Measurements from ENCODE around the gene BRSK2. TPM values are rescaled to one million over a fixed set of nuclear protein-coding genes. Genes with fewer than 3 reads are reported as not detected.
A peak's percentile ranks its signal among the peaks of the same experiment; 100 is the strongest.

The BRSK2 gene
- total RNA-seq, 5 donors from 2014 or later (not counting 1 experiment from before 2014, with no cell fraction given), result 0.54 to 1.5 (median 0.95) TPM

- no peak overlapping the region for H3K27ac ChIP-seq (ENCODE audit: low read length)
- Mint-ChIP-seq H3K9me3 (no peaks in the 10 kb centered on the region), H3K27ac (no peak overlapping the region), H3K36me3 (no peaks in the 10 kb centered on the region), H3K4me1 (no peaks in the 10 kb centered on the region), H3K27me3 (no peaks in the 10 kb centered on the region), H3K4me3 (no peak overlapping the region)
- WGBS (ENCODE audit: insufficient coverage), result 86% methylated on average over 25 of the region's 27 CpGs
- peaks cover 0 to 8% of the 10 kb centered on the region in 2 experiments for H3K27me3 ChIP-seq (replicated peaks in 1 of 2; ENCODE audit: control insufficient read depth in 2 of 2, extremely low read depth in 1 of 2, insufficient read depth in 2 of 2, low read length in 1 of 2)
- no peak for ATAC-seq (replicated peaks in 1 of 4)
- ChIA-PET CTCF (no interaction called here), POLR2A (no interaction called here)
- H3K9me3 ChIP-seq, result no peaks in the 10 kb centered on the region
- peaks cover 0 to 7% of the 10 kb centered on the region in 2 experiments for H3K4me1 ChIP-seq (ENCODE audit: control insufficient read depth in 1 of 2, extremely low read depth in 1 of 2, insufficient read depth in 2 of 2, low read length in 2 of 2)
- no peak for DNase-seq
- no peak overlapping the region for H3K4me3 ChIP-seq (ENCODE audit: control insufficient read depth in 1 of 2, extremely low read depth in 1 of 2, low read length in 1 of 2)
- H3K36me3 ChIP-seq (ENCODE audit: control insufficient read depth in 2 of 2, extremely low read depth in 1 of 2, insufficient read depth in 1 of 2, low read length in 1 of 2), result no peaks in the 10 kb centered on the region
Observed at GRCh38 chr11:1451781-1452470, 62.2 kb downstream of the BRSK2 start.

- DNase-seq (no peak), ATAC-seq (replicated peaks in 1 of 4) (no peak)
- H3K4me1 Mint-ChIP-seq, result no peaks in the 10 kb centered on the region
- H3K9me3 Mint-ChIP-seq, result no peaks in the 10 kb centered on the region
- no peaks in the 10 kb centered on the region for H3K36me3 Mint-ChIP-seq
- Histone ChIP-seq H3K27ac (ENCODE audit: low read length) (no peak overlapping the region), H3K9me3 (no peaks in the 10 kb centered on the region), H3K36me3 (ENCODE audit: control insufficient read depth in 2 of 2, extremely low read depth in 1 of 2, insufficient read depth in 1 of 2, low read length in 1 of 2) (no peaks in the 10 kb centered on the region), H3K4me1 (ENCODE audit: control insufficient read depth in 1 of 2, extremely low read depth in 1 of 2, insufficient read depth in 2 of 2, low read length in 2 of 2) (peaks cover 0 to 7% of the 10 kb centered on the region in 2 experiments), H3K27me3 (replicated peaks in 1 of 2; ENCODE audit: control insufficient read depth in 2 of 2, extremely low read depth in 1 of 2, insufficient read depth in 2 of 2, low read length in 1 of 2) (peaks cover 0 to 8% of the 10 kb centered on the region in 2 experiments), H3K4me3 (ENCODE audit: control insufficient read depth in 1 of 2, extremely low read depth in 1 of 2, low read length in 1 of 2) (no peak overlapping the region)
- WGBS (ENCODE audit: insufficient coverage), result 84% methylated on average over 10 of the region's 13 CpGs
- no peak overlapping the region for H3K27ac Mint-ChIP-seq
- CTCF ChIA-PET, result interaction anchor here in 1 of 2 donors (0.7 kb wide), 1 partner anchor 84 kb away, joined by 3 read pairs; no protein-coding TSS in a partner anchor
- H3K27me3 Mint-ChIP-seq, result no peaks in the 10 kb centered on the region
- POLR2A ChIA-PET, result no interaction called here
- no peak overlapping the region for H3K4me3 Mint-ChIP-seq
Observed at GRCh38 chr11:1452744-1453143, 63.0 kb downstream of the BRSK2 start.

- ATAC-seq (replicated peaks in 1 of 4) (peak in 3 of 4 experiments; percentile 33 to 85 (median 49)), DNase-seq (peak in 29 of 35 experiments; percentile 6 to 58 (median 32))
- H3K27ac ChIP-seq (ENCODE audit: low read length), result no peak overlapping the region
- no peaks in the 10 kb centered on the region for H3K9me3 ChIP-seq
- H3K27me3 ChIP-seq (replicated peaks in 1 of 2; ENCODE audit: control insufficient read depth in 2 of 2, extremely low read depth in 1 of 2, insufficient read depth in 2 of 2, low read length in 1 of 2), result peaks cover 0 to 6% of the 10 kb centered on the region in 2 experiments
- Mint-ChIP-seq H3K27me3 (no peaks in the 10 kb centered on the region), H3K9me3 (no peaks in the 10 kb centered on the region), H3K36me3 (no peaks in the 10 kb centered on the region), H3K27ac (no peak overlapping the region), H3K4me1 (no peaks in the 10 kb centered on the region), H3K4me3 (no peak overlapping the region)
- H3K4me1 ChIP-seq (ENCODE audit: control insufficient read depth in 1 of 2, extremely low read depth in 1 of 2, insufficient read depth in 2 of 2, low read length in 2 of 2), result peaks cover 0 to 6% of the 10 kb centered on the region in 2 experiments
- CTCF ChIA-PET, result no interaction called here
- no peak overlapping the region for H3K4me3 ChIP-seq (ENCODE audit: control insufficient read depth in 1 of 2, extremely low read depth in 1 of 2, low read length in 1 of 2)
- 45% methylated on average over 10 of the region's 17 CpGs for WGBS (ENCODE audit: insufficient coverage)
- POLR2A ChIA-PET, result no interaction called here
- H3K36me3 ChIP-seq (ENCODE audit: control insufficient read depth in 2 of 2, extremely low read depth in 1 of 2, insufficient read depth in 1 of 2, low read length in 1 of 2), result no peaks in the 10 kb centered on the region
Observed at GRCh38 chr11:1453611-1454034, 63.9 kb downstream of the BRSK2 start.

GRCh38 chr11:1454576-1454975 is 64.8 kb downstream of the BRSK2 start:
- Mint-ChIP-seq H3K4me3 (no peak overlapping the region), H3K9me3 (no peaks in the 10 kb centered on the region), H3K27ac (no peak overlapping the region), H3K4me1 (no peaks in the 10 kb centered on the region), H3K27me3 (no peaks in the 10 kb centered on the region), H3K36me3 (no peaks in the 10 kb centered on the region)
- peaks cover 0 to 5% of the 10 kb centered on the region in 2 experiments for H3K4me1 ChIP-seq (ENCODE audit: control insufficient read depth in 1 of 2, extremely low read depth in 1 of 2, insufficient read depth in 2 of 2, low read length in 2 of 2)
- ATAC-seq (replicated peaks in 1 of 4) (no peak), DNase-seq (no peak)
- ChIA-PET CTCF (no interaction called here), POLR2A (no interaction called here)
- 79% methylated on average over 21 of the region's 21 CpGs for WGBS (ENCODE audit: insufficient coverage)
- H3K27ac ChIP-seq (ENCODE audit: low read length), result no peak overlapping the region
- peaks cover 0 to 6% of the 10 kb centered on the region in 2 experiments for H3K27me3 ChIP-seq (replicated peaks in 1 of 2; ENCODE audit: control insufficient read depth in 2 of 2, extremely low read depth in 1 of 2, insufficient read depth in 2 of 2, low read length in 1 of 2)
- H3K4me3 ChIP-seq (ENCODE audit: control insufficient read depth in 1 of 2, extremely low read depth in 1 of 2, low read length in 1 of 2), result no peak overlapping the region
- no peaks in the 10 kb centered on the region for H3K36me3 ChIP-seq (ENCODE audit: control insufficient read depth in 2 of 2, extremely low read depth in 1 of 2, insufficient read depth in 1 of 2, low read length in 1 of 2)
- H3K9me3 ChIP-seq, result no peaks in the 10 kb centered on the region

- H3K4me1 Mint-ChIP-seq, result no peaks in the 10 kb centered on the region
- H3K36me3 Mint-ChIP-seq, result no peaks in the 10 kb centered on the region
- CTCF ChIA-PET, result interaction anchor here in 1 of 2 donors (0.6 kb wide), 1 partner anchor 936 kb away, joined by 3 read pairs; no protein-coding TSS in a partner anchor
- Histone ChIP-seq H3K9me3 (no peaks in the 10 kb centered on the region), H3K4me3 (ENCODE audit: control insufficient read depth in 1 of 2, extremely low read depth in 1 of 2, low read length in 1 of 2) (no peak overlapping the region), H3K27me3 (replicated peaks in 1 of 2; ENCODE audit: control insufficient read depth in 2 of 2, extremely low read depth in 1 of 2, insufficient read depth in 2 of 2, low read length in 1 of 2) (peaks cover 0 to 6% of the 10 kb centered on the region in 2 experiments), H3K27ac (ENCODE audit: low read length) (no peak overlapping the region), H3K4me1 (ENCODE audit: control insufficient read depth in 1 of 2, extremely low read depth in 1 of 2, insufficient read depth in 2 of 2, low read length in 2 of 2) (peaks cover 0 to 5% of the 10 kb centered on the region in 2 experiments), H3K36me3 (ENCODE audit: control insufficient read depth in 2 of 2, extremely low read depth in 1 of 2, insufficient read depth in 1 of 2, low read length in 1 of 2) (no peaks in the 10 kb centered on the region)
- 58% methylated on average over 16 of the region's 24 CpGs for WGBS (ENCODE audit: insufficient coverage)
- POLR2A ChIA-PET, result no interaction called here
- DNase-seq (no peak), ATAC-seq (replicated peaks in 1 of 4) (no peak)
- no peak overlapping the region for H3K27ac Mint-ChIP-seq
- no peaks in the 10 kb centered on the region for H3K27me3 Mint-ChIP-seq
- H3K4me3 Mint-ChIP-seq, result no peak overlapping the region
- no peaks in the 10 kb centered on the region for H3K9me3 Mint-ChIP-seq
Observed at GRCh38 chr11:1455032-1455762, 65.5 kb downstream of the BRSK2 start.

GRCh38 chr11:1455763-1456060 is 66.0 kb downstream of the BRSK2 start:
- DNase-seq (no peak), ATAC-seq (replicated peaks in 1 of 4) (peak in 1 of 4 experiments; percentile 11)
- no peaks in the 10 kb centered on the region for H3K9me3 ChIP-seq
- H3K4me1 Mint-ChIP-seq, result no peaks in the 10 kb centered on the region
- H3K27ac ChIP-seq (ENCODE audit: low read length), result no peak overlapping the region
- WGBS (ENCODE audit: insufficient coverage), result 58% methylated on average over 5 of the region's 5 CpGs
- H3K4me3 Mint-ChIP-seq, result no peak overlapping the region
- H3K9me3 Mint-ChIP-seq, result no peaks in the 10 kb centered on the region
- POLR2A ChIA-PET, result no interaction called here
- CTCF ChIA-PET, result no interaction called here
- no peaks in the 10 kb centered on the region for H3K27me3 Mint-ChIP-seq
- H3K27me3 ChIP-seq (replicated peaks in 1 of 2; ENCODE audit: control insufficient read depth in 2 of 2, extremely low read depth in 1 of 2, insufficient read depth in 2 of 2, low read length in 1 of 2), result peaks cover 0 to 6% of the 10 kb centered on the region in 2 experiments
- no peak overlapping the region for H3K27ac Mint-ChIP-seq
- no peaks in the 10 kb centered on the region for H3K36me3 ChIP-seq (ENCODE audit: control insufficient read depth in 2 of 2, extremely low read depth in 1 of 2, insufficient read depth in 1 of 2, low read length in 1 of 2)
- no peak overlapping the region for H3K4me3 ChIP-seq (ENCODE audit: control insufficient read depth in 1 of 2, extremely low read depth in 1 of 2, low read length in 1 of 2)
- peaks cover 0 to 5% of the 10 kb centered on the region in 2 experiments for H3K4me1 ChIP-seq (ENCODE audit: control insufficient read depth in 1 of 2, extremely low read depth in 1 of 2, insufficient read depth in 2 of 2, low read length in 2 of 2)
- no peaks in the 10 kb centered on the region for H3K36me3 Mint-ChIP-seq
